Esophagus muscularis mucosa (tissue), 4 donors: ENCODE data around the gene ZSWIM6. TPM values are rescaled to one million over a fixed set of nuclear protein-coding genes. Genes with fewer than 3 reads are reported as not detected.

Experiments
- DNase-seq: peaks from one replicate; pipeline ENCODE4 v3.0.0-alpha.2; 2017; ENCODE audit errors: extremely low spot score
- H3K27ac ChIP-seq, 4 donors: fragments of 200-600 bp; sonication (generic); replicated peaks in 1 of 4; 1 replicate in 3 of 4; 2 replicates in 1 of 4; pipeline ENCODE4 v1.5.1; 2016 to 2019; ENCODE audit warnings: mild to moderate bottlenecking in 1 of 4
- H3K27me3 ChIP-seq, 4 donors: fragments of 200-600 bp; sonication (generic); one replicate each; pipeline versions ENCODE4 v1.5.1 to v1.6.0; 2016 to 2019
- H3K36me3 ChIP-seq, 4 donors: fragments of 200-600 bp; sonication (generic); one replicate each; pipeline ENCODE4 v1.5.1; 2016 to 2019
- H3K4me1 ChIP-seq, 4 donors: fragments of 200-600 bp; sonication (generic); one replicate each; pipeline ENCODE4 v1.5.1; 2016 to 2019
- H3K4me3 ChIP-seq, 4 donors: fragments of 200-600 bp; sonication (generic); 1 replicate in 2 of 4; 2 replicates in 2 of 4; pipeline ENCODE4 v1.5.1; 2016 to 2019; ENCODE audit warnings: mild to moderate bottlenecking in 4 of 4, moderate library complexity in 1 of 4
- H3K9me3 ChIP-seq, 4 donors: fragments of 200-600 bp; sonication (generic); 1 replicate in 3 of 4; 2 replicates in 1 of 4; pipeline ENCODE4 v1.5.1; 2016 to 2019
- CTCF ChIP-seq, 3 experiments: fragments of 200-600 bp in 2 of 3; fragments of 450-650 bp in 1 of 3; sonication (generic) in 2 of 3; IDR thresholded peaks; one replicate each; pipeline ENCODE4 v1.5.1; 2017 to 2019; ENCODE audit warnings: antibody characterized with exemption in 3 of 3, mild to moderate bottlenecking in 2 of 3, moderate library complexity in 1 of 3
- EP300 ChIP-seq: sonication (generic); formaldehyde crosslinking; IDR thresholded peaks from one replicate; pipeline ENCODE4 v1.6.1; 2017; ENCODE audit warnings: antibody characterized with exemption
- POLR2A ChIP-seq: fragments of 450-650 bp; IDR thresholded peaks from one replicate; pipeline ENCODE4 v1.6.1; 2017; ENCODE audit warnings: antibody characterized with exemption, moderate library complexity, mild to moderate bottlenecking, low read depth
- POLR2AphosphoS5 ChIP-seq, 2 donors: sonication (generic); formaldehyde crosslinking; IDR thresholded peaks; one replicate each; pipeline ENCODE4 v1.6.1; 2017; ENCODE audit warnings: antibody characterized with exemption in 2 of 2
- WGBS: methylation state at CpG from one replicate; pipeline ENCODE4 v1.1.5; 2018; 5-methylcytosine and 5-hydroxymethylcytosine counted together
- intact Hi-C: fragments of 100-400 bp; cut with DNase I; formaldehyde crosslinking; loops from one replicate; pipeline ENCODE4 v1.15.1; 2023
- total RNA-seq, 4 donors: library from RNA; depleted of rRNA; stranded (reverse); fragments of >200 nt; gene quantifications; one replicate each; pipeline versions ENCODE4 v1.1.0 to v1.2.1, GENCODE V29; 2016

ZSWIM6 gene
- total RNA-seq, 4 donors from 2014 or later = 10.2 to 16.4 (median 12.5) TPM

DNA sequence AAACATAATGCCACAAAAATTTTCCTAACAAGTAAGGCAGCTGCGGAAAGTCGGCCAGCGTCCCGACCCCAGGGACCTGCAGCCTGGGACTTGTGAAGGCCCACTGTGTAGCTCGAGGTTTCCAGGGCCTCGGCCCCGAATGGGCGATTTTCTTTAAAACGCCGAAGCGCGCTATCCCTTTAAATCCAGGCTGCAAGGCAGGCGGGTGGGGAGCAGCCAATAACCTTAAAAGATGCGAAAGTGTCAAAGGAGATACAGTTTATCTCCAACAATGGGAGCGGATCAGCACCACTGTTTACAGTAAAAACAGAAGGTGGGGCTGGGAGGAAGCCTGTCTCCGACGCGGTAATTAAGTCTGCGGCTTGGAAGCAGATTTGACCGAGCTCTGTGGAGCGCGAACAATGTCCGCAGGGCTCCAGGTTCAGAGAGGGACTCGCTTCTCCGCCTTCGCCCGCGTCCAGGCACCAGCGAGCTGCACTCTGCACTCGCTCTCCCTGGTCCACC, 1.7 kb upstream of the ZSWIM6 start:
- no peak for DNase-seq
- no peaks in the 10 kb centered on the region for H3K27me3 ChIP-seq
- H3K4me3 ChIP-seq = peak overlapping the region; percentile 82 to 99 (median 88)
- H3K4me1 ChIP-seq = peaks cover 16 to 42% (median 34%) of the 10 kb centered on the region in 4 donors
- WGBS = under 1% methylated on average over 28 of the region's 30 CpGs
- no peak for TF ChIP-seq CTCF (IDR thresholded peaks at IDR 0.05)
- TF ChIP-seq POLR2A = no peak
- TF ChIP-seq POLR2AphosphoS5 (IDR thresholded peaks at IDR 0.05) = peak in 1 of 2 donors; percentile 66
- no peaks in the 10 kb centered on the region for H3K36me3 ChIP-seq
- H3K27ac ChIP-seq = peak overlapping the region; percentile 97 to 98 (median 98)
- intact Hi-C loops = loop anchor here (5.0 to 10.0 kb wide), 4 partner anchors 168 to 386 kb away; partner anchors contain the start of genes ERCC8, NDUFAF2 and SMIM15
- no peaks in the 10 kb centered on the region for H3K9me3 ChIP-seq

GRCh38 chr5:61330845-61331406, 1.1 kb upstream of the ZSWIM6 start:
- H3K27me3 ChIP-seq = no peaks in the 10 kb centered on the region
- WGBS = under 1% methylated on average over 30 of the region's 80 CpGs
- peak; percentile 93 for DNase-seq
- H3K27ac ChIP-seq = peak overlapping the region; percentile 97 to 98 (median 98)
- H3K9me3 ChIP-seq = no peaks in the 10 kb centered on the region
- peak overlapping the region; percentile 82 to 99 (median 88) for H3K4me3 ChIP-seq
- peaks cover 16 to 48% (median 40%) of the 10 kb centered on the region in 4 donors for H3K4me1 ChIP-seq
- no peak for TF ChIP-seq POLR2A
- peak; percentile 45 to 61 (median 51) for TF ChIP-seq CTCF (IDR thresholded peaks at IDR 0.05)
- H3K36me3 ChIP-seq = no peaks in the 10 kb centered on the region
- intact Hi-C loops = loop anchor here (5.0 to 10.0 kb wide), 4 partner anchors 169 to 386 kb away; partner anchors contain the start of genes ERCC8, NDUFAF2 and SMIM15

DNA sequence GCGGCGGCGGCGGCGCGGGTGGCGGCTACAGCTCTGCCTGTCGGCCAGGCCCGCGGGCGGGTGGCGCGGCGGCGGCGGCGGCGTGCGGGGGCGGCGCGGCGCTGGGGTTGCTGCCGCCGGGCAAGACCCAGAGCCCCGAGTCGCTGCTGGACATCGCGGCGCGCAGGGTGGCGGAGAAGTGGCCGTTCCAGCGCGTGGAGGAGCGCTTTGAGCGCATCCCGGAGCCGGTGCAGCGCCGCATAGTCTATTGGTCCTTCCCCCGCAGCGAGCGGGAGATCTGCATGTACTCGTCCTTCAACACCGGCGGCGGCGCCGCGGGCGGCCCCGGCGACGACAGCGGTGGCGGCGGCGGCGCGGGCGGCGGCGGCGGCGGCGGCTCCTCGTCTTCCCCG, 296 bp downstream of the ZSWIM6 start:
- H3K27ac ChIP-seq = peak overlapping the region; percentile 89 to 98 (median 96)
- no CpG with 5 or more reads among the region's 69 CpGs for WGBS
- intact Hi-C loops = loop anchor here (2.0 to 10.0 kb wide), 5 partner anchors 76 to 388 kb away; partner anchors contain the start of genes ERCC8, NDUFAF2 and SMIM15
- DNase-seq = no peak
- TF ChIP-seq POLR2A (no peak), EP300 (no peak), POLR2AphosphoS5 (IDR thresholded peaks at IDR 0.05) (no peak)
- H3K9me3 ChIP-seq = no peaks in the 10 kb centered on the region
- peaks cover 16 to 52% (median 46%) of the 10 kb centered on the region in 4 donors for H3K4me1 ChIP-seq
- peak overlapping the region; percentile 82 to 99 (median 88) for H3K4me3 ChIP-seq
- no peaks in the 10 kb centered on the region for H3K27me3 ChIP-seq
- H3K36me3 ChIP-seq = no peaks in the 10 kb centered on the region

DNA sequence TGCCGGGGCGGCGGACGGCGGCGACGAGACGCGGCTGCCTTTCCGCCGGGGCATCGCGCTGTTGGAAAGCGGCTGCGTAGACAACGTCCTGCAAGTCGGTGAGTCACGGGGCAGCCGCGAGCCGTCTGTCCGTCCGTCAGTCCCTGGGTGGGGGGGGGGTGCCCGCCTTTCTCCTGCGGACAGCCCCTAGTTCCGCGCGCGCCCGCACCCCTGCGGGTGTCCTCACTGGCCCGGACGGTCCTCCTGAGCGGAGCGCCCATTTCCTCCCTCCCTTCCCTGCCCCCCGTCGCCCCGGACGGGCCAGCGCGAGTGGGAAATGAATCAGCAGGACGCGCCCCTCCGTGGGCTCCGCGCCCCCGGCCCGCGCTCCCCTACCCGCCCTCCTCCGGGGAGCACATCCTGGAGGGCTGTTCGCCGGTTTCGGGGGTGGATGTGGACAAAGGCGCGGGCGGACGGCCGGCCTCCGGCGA, 828 bp downstream of the ZSWIM6 start:
- H3K9me3 ChIP-seq = no peaks in the 10 kb centered on the region
- DNase-seq = no peak
- H3K4me1 ChIP-seq = peaks cover 16 to 52% (median 46%) of the 10 kb centered on the region in 4 donors
- TF ChIP-seq POLR2AphosphoS5 (IDR thresholded peaks at IDR 0.05) (peak; percentile 16 to 42), POLR2A (no peak), EP300 (no peak), CTCF (IDR thresholded peaks at IDR 0.05) (no peak)
- peak overlapping the region; percentile 88 to 98 (median 96) for H3K27ac ChIP-seq
- H3K36me3 ChIP-seq = no peaks in the 10 kb centered on the region
- peak overlapping the region; percentile 82 to 99 (median 88) for H3K4me3 ChIP-seq
- WGBS = no CpG with 5 or more reads among the region's 61 CpGs
- no peaks in the 10 kb centered on the region for H3K27me3 ChIP-seq
- intact Hi-C loops = loop anchor here (2.0 to 10.0 kb wide), 5 partner anchors 76 to 388 kb away; partner anchors contain the start of genes ERCC8, NDUFAF2 and SMIM15

GRCh38 chr5:61333321-61333953, 1.4 kb downstream of the ZSWIM6 start:
- no peaks in the 10 kb centered on the region for H3K36me3 ChIP-seq
- no peaks in the 10 kb centered on the region for H3K27me3 ChIP-seq
- no peak for DNase-seq
- H3K27ac ChIP-seq = peak overlapping the region; percentile 88 to 98 (median 96)
- H3K4me3 ChIP-seq = peak overlapping the region; percentile 82 to 99 (median 88)
- intact Hi-C loops = loop anchor here (2.0 to 10.0 kb wide), 5 partner anchors 75 to 389 kb away; partner anchors contain the start of genes ERCC8, NDUFAF2 and SMIM15
- WGBS = 0% methylated on average over 27 of the region's 75 CpGs
- H3K9me3 ChIP-seq = no peaks in the 10 kb centered on the region
- no peak for TF ChIP-seq POLR2A
- no peak for TF ChIP-seq EP300
- TF ChIP-seq POLR2AphosphoS5 (IDR thresholded peaks at IDR 0.05) = no peak
- TF ChIP-seq CTCF (IDR thresholded peaks at IDR 0.05) = no peak
- H3K4me1 ChIP-seq = peaks cover 16 to 47% (median 44%) of the 10 kb centered on the region in 4 donors
